ENCODE results near the gene CUX1.

The CUX1 gene

GRCh38 chr7:102197599-102197998 lies 380.2 kb downstream of the CUX1 start:
- DNase-seq: no peak

GRCh38 chr7:102198417-102198956 lies 381.1 kb downstream of the CUX1 start:
- no peak for DNase-seq

DNA sequence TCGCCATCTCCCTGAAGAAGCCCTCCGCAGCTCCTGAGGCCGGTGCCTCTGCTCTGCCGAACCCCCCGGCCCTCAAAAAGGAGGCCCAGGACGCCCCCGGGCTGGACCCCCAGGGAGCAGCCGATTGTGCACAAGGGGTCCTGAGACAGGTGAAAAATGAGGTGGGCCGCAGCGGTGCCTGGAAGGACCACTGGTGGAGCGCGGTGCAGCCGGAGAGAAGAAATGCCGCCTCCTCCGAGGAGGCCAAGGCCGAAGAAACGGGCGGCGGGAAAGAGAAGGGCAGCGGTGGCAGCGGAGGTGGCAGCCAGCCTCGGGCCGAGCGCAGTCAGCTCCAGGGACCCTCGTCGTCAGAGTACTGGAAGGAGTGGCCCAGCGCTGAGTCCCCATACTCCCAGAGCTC lies 384.1 kb downstream of the CUX1 start:
- no peak for DNase-seq

- no peak for DNase-seq
Measured at GRCh38 chr7:102202556-102202955, 385.1 kb downstream of the CUX1 start.

DNA sequence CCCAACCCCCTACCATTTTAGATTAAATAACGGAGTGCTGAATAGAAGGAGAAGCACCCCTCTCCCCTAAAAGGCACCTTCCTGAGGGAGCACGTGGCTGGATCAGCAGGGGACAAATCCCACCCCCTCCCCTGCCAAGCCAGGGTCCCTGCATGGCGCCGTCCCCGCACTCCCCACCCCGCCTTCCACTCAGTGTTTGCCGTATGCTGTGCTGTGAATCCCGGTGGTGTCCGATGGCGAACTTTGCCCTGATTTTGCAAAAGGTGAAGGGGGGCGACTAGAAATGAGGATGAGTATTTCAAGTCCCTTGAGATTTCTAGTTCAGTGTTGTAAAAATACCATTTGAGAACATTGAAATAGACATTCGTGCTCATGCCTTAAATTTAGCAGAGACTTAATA lies 385.8 kb downstream of the CUX1 start:
- DNase-seq: no peak

DNA sequence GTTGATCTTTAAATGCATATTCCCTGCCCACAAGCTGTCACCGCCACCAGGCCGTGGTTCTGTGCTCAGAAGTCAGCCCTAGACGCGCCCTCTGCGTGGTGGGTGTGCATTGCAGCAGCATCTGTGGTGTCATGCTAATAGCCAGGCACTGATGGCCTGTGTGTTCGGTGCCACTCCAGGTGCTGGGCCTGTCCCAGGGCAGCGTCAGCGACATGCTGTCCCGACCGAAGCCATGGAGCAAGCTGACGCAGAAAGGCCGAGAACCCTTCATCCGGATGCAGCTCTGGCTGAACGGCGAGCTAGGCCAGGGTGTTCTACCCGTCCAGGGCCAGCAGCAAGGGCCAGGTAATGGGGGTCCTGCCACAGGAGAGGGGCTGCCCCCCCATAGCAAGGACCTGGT lies 386.8 kb downstream of the CUX1 start:
- no peak for DNase-seq

DNA sequence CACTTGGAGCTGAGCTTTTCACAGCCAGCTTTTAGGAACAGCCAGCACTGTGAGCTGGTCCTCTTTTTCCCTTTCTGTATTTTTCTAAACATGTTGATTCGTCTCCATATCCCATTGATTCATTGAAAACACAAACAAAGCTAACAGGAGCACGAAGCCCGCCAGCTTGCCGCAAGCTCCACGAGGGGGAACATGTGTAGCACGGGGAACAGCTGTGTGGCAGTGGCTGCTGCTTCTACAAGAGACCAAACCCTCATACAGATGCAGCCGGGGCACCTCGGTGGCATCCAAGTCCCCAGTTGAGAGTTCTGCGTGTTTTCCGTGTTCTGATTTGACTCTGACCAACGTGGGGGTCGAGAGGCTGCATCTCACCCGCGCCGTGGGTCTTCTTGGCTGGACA lies 388.5 kb downstream of the CUX1 start:
- no peak for DNase-seq

DNA sequence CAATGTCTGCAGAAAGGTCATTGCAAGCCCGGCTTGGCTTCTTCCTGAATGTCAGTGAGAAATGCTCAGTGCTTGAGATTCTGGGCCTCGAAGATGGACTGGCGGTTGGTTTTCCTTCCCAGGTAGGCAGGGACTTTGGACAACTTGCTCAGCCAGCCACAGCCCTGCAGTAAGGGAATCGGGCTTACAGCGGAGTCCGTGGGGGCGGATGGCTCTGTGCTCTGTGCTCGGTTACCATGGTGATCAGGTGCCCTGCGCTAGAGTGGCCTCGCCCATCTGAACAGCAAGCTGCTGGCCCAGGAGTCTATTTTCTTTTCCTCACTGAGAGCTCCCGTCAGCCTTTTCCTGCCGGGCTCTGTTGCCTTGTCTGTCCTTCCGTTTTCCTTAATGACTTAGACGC lies 391.4 kb downstream of the CUX1 start:
- no peak for DNase-seq

GRCh38 chr7:102210787-102211186 lies 393.4 kb downstream of the CUX1 start:
- DNase-seq: no peak

DNA sequence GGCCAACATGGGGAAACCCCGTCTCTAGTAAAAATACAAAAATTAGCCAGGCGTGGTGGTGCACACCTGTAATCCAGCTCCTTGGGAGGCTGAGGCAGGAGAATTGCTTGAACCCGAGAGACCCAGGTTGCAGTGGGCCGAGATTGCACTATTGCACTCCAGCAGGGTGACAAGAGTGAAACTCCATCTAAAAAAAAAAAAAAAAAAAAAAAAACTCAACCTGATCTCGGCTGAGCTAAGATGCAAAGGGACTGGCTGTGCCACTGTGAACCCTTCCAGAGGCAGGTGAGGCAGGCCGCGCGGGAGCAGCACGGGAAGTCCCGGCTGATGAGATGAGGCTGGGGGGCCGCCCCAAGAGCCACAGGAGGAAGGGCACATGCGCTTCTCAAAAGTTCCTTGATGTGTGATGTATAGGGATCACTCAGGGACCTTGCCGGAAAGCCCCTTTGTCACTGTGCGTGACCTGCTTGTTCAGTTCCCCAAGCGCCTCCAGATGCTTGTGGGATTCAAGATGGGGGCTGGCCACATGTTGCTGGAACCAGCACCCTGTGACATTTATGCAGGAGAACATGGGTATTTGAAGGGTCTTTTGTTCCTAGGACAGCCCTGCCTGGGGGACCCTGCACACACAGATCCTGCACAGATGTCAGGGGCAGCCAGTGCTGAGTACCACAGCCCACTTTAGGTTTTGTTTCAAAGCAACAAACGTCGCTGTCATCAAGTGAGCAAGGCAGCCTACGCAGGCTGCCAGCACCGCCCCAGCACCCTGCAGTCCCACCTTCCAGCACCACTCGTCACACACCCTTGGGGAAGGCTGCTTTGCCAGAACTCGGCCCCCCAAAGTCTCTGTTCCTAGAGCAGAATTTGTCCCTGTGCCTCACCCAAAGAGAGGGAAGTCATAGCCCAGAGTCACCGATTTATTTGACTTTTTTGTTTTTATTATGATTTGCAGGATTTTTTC lies 394.4 kb downstream of the CUX1 start:
- DNase-seq: no peak

GRCh38 chr7:102214477-102215072 lies 397.1 kb downstream of the CUX1 start:
- DNase-seq: no peak

DNA sequence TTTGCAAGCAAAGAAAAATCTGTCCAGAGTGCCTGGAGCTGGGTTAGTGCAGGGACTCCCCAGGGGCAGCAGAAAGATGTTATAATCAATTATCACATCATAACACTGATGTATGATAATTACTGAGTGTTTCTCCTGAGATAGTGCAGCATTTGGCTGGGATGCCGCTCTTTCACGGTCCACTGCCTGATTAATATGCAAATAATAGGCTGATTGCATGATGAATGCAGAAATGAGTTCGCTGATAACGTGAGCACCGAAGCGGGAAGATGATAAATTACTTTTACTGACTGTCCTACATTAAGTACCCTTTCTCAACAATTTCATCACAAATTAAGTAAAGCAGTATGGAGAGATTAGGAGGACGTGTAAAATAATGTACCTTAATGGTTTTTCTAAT lies 397.8 kb downstream of the CUX1 start:
- DNase-seq: no peak

DNA sequence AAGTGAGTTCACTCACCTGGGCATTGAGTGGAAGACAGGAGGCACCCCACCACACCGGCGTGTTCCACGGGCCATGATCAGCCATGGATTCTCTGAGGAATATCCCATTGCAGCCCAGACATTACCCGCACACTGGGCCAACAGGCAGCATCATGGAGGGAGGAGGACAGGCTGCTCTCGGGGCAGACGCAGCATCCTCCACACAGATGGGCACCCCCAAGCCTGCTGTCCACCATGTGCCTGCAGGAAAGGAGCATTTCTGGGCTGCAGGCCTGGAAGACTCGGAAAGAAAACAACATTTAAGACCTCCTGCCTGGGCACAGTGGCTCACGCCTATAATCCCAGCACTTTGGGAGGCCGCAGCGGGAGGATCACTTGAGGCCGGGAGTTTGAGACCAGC lies 398.3 kb downstream of the CUX1 start:
- no peak for DNase-seq

- DNase-seq: no peak
Measured at GRCh38 chr7:102216573-102217314, 399.3 kb downstream of the CUX1 start.

DNA sequence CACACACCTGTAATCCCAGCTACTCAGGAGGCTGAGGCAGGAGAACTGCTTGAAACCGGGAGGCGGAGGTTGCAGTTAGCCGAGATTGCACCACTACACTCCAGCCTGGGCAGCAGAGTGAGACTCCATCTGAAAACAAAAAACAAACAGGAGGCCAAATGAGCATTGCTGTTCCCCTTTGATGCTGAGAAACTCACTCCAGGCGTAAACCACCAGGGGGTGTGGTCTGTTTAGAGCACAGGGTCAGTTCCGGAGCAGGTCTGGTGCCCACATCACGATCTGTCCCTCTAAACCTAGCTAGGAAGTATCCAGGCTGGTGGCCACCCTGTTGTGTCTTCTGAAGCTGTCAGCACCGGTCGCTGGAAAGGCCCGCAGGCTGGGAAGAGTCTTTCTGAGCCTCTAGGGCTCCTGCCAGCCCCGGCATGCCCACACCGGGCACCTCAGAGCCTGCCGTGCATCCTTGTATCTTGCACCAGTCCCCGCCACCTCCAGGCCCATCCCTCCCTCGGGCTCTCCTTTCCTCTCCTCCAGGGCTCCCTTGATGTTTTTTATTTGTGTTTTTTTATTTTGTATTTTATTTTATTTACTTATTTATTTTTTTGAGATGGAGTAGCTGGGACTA lies 402.9 kb downstream of the CUX1 start:
- DNase-seq: no peak

DNA sequence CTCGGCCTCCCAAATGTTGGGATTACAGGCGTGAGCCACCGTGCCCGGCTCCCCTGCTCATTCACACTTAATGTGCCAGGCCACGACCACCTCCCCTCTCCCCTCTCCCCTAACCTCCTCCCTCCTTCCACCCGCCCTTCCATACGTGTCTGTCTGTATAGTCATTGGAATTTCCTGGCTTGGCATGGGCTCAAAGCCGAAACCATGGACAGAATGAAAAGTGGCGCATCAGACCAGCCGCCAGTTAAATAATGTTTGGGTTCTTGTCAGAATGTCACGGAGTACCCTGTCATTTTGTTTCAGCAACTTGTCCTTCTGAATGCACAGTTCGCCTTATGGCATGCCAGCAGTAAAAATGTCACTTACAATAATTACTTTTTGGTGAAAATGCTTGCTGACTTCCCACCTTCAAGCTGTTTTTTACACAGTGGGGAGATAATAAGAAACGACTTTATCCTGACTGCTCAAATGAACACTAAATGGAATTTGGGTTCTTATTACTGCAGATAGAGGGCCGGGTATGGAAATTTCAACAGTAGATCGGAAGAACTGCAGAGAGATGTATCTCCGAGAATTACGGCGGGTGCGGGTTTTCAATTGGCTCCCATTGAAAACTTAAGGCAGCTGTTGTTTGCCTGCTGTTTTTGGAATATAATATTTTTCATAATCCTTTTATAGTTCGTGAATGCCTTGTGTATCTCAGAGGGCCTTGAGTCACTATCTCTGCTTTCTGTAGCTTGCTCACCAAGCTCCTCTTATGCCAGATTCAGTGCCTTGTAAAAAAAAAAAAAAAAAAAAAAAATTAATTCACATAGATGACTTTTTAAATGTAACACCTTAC lies 403.8 kb downstream of the CUX1 start:
- DNase-seq: no peak

- no peak for DNase-seq
Measured at GRCh38 chr7:102221961-102222360, 404.5 kb downstream of the CUX1 start.

- DNase-seq: no peak
Measured at GRCh38 chr7:102222445-102222844, 405.0 kb downstream of the CUX1 start.

DNA sequence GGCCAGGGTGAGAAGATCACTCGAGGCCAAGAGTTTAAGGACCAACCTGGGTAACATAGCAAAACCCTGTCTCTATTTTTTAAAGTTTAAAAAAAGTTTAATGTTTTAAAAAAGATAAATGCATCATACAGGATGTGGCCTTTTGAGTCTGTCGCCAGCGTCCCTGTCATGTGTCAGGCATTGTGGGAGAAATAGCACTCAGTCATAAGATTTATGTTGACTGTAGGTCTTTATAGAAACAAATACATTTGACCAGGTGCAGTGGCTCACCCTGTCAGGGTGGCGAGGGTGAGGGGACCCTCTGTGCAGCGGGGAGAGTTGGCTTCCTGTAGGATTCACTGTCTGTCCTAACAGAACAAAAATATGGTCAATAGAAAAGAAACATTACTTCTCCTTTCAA lies 405.8 kb downstream of the CUX1 start:
- DNase-seq: no peak

DNA sequence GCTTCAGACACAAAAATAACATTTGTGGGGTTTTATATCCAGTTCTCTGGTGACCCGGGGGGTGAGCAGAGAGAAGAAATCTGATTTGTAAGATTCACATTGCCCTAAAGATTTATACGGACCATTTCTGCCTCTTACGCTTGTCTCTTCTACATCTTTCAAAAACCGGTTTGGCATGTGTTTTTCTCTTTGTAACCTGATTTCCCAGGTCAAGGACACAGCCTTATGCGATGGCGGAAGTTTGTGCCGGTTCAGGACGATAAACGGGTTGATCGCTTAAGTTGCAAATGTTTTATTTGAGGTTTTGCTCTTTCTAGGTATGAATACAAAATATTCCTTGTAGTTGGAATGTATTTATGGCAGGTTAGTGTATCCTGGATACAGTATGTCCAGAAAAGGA lies 407.6 kb downstream of the CUX1 start:
- DNase-seq: no peak

DNA sequence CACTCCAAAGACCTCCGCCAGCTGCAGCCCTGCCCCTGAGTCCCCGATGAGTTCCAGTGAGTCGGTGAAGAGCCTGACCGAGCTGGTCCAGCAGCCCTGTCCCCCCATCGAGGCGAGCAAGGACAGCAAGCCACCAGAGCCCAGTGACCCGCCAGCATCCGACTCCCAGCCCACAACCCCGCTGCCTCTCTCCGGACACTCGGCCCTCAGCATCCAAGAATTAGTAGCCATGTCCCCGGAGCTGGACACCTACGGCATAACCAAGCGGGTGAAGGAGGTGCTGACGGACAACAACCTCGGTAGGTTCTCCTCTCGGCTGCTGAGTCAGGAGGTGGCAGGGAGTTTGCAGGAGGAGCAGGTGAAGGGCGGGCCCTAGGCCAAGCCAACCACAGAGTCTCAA lies 409.9 kb downstream of the CUX1 start:
- DNase-seq: no peak

GRCh38 chr7:102228935-102229334 lies 411.5 kb downstream of the CUX1 start:
- DNase-seq: no peak

All from AML-193 (cell line).